GM19463 (cell line): ENCODE data around the gene PCDHGB4.
A peak's percentile ranks its signal among the peaks of the same experiment; 100 is the strongest.
"Not testable (repeated sequence)": the region's sequence is repeated elsewhere in the genome, so short reads cannot be mapped to it uniquely, and the experiment has no call there.

ENCODE experiments used
- ATAC-seq: cut with Tn5 transposase; IDR thresholded peaks from one replicate; pipeline ENCODE4 v1.9.1; 2021; ENCODE audit warnings: mild to moderate bottlenecking, moderate library complexity; ENCODE audit not compliant: unreplicated experiment

PCDHGB4 gene

DNA sequence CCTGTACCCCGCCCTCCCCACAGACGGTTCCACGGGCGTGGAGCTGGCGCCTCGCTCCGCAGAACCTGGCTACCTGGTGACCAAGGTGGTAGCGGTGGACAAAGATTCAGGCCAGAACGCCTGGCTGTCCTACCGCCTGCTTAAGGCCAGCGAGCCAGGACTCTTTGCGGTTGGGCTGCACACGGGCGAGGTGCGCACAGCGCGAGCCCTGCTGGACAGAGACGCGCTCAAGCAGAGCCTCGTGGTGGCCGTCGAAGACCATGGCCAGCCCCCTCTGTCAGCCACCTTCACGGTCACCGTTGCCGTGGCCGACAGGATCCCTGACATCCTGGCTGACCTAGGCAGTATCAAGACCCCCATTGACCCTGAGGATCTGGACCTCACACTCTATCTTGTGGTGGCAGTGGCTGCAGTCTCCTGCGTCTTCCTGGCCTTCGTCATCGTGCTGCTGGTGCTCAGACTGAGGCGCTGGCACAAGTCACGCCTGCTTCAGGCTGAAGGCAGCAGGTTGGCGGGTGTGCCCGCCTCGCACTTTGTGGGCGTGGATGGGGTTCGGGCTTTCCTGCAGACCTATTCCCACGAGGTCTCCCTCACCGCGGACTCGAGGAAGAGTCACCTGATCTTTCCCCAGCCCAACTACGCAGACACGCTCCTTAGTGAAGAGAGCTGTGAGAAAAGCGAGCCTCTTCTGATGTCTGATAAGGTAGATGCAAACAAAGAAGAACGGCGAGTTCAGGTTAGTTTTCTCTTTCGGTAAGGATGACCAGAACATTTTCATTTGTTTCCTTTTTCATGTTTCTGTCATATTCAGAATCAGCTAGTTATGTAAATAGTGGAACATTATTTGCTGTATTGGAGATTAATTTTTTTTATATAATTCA is 21.2 kb upstream of the PCDHGB4 start:
- ATAC-seq = no peak

DNA sequence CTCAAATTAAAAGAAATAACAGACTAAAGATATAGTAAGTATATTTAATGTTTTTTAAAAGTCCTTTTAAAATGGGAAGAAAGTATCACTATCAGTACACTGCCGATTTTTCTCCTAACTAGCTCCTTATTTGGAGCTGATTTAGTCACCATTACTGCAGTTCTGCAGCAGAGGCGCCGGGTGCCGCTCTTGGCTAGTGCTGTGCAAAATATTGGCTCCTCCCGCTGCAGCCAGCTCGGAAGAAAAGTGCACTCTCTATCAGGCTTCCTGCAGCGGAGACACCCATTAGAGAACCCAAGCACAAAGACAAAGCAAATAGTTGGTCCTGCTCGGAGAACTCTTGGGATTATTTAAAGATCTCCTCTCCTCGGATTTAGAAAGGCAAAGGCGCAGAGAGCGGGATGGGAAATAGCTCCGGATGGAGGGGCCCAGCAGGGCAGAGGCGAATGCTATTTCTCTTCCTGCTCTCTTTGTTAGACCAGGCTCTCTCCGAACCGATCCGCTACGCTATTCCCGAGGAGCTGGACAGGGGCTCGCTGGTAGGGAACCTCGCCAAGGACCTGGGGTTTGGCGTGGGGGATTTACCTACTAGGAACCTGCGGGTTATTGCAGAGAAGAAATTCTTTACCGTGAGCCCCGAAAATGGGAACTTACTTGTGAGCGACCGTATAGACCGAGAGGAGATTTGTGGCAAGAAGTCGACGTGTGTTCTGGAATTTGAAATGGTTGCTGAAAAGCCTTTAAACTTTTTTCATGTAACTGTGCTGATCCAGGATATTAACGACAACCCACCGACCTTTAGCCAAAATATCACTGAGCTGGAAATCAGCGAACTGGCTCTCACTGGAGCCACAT is 17.3 kb upstream of the PCDHGB4 start, which contains the start of gene PCDHGB3:
PCDHGB3 (plus strand) TSS at position 249 of the 855 bp plus-strand sequence; CDS start at position 402, 153 bp downstream.
- ATAC-seq = peak; percentile 97

- no peak for ATAC-seq
Observed at GRCh38 chr5:141371572-141372475, 15.7 kb upstream of the PCDHGB4 start.

DNA sequence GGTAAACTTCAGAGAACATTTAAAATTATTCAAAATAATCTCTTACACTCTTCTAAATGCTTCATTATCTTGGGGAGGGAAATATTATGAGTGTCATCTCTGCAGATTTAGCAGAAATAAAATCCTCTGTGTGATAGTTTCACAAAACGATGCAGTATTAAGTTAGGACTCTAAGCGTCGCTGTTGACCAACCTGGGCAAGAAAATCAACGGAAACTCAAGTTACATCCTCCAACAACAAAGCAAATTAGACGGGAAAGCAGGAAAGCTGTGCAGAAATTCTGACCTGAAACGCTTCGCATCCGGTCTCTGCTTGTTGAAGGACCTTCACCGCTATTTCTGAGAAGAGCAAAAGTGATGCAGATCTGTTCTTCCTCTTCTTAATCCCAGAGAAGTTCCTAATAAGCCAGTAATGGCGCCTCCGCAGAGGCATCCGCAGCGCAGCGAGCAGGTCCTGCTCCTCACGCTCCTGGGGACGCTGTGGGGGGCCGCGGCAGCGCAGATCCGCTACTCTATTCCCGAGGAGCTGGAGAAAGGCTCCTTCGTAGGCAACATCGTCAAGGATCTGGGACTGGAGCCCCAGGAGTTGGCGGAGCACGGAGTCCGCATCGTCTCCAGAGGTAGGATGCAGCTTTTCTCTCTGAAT is 13.7 kb upstream of the PCDHGB4 start, which contains the start of gene PCDHGA6:
PCDHGA6 (plus strand) TSS at position 219 of the 645 bp plus-strand sequence; CDS start at position 412, 193 bp downstream.
- no peak for ATAC-seq

GRCh38 chr5:141374627-141375026 is 12.9 kb upstream of the PCDHGB4 start:
- no peak for ATAC-seq

GRCh38 chr5:141375444-141376155 is 11.9 kb upstream of the PCDHGB4 start:
- not testable (repeated sequence) for ATAC-seq

GRCh38 chr5:141382469-141383294 is 4.8 kb upstream of the PCDHGB4 start, which contains the start of gene PCDHGA7:
Gene PCDHGA7 (plus strand): TSS chr5:141382742. CDS start chr5:141382900, 158 bp downstream.
- no peak for ATAC-seq

DNA sequence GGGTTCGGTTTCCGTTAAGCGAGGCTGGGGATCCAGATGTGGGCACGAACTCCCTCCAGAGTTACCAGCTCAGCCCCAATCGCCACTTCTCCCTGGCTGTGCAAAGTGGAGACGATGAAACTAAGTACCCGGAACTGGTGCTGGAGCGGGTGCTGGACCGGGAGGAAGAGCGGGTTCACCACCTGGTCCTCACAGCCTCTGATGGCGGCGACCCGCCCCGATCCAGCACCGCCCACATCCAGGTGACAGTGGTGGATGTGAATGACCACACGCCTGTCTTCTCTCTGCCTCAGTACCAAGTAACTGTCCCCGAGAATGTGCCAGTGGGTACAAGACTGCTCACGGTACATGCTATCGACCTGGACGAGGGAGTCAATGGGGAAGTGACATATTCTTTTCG is 4.2 kb upstream of the PCDHGB4 start:
- no peak for ATAC-seq

GRCh38 chr5:141384471-141385267 is 2.8 kb upstream of the PCDHGB4 start:
- ATAC-seq = no peak

DNA sequence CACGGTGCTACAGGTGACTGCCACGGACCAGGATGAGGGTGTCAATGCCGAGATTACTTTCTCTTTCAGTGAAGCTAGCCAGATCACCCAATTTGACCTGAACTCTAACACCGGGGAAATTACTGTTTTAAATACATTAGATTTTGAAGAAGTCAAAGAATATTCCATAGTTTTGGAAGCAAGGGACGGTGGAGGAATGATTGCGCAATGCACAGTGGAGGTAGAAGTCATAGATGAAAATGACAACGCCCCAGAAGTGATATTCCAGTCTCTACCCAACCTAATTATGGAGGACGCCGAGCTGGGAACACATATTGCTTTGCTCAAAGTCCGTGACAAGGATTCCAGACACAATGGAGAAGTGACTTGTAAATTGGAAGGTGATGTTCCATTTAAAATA is 1.2 kb downstream of the PCDHGB4 start:
- ATAC-seq = no peak

DNA sequence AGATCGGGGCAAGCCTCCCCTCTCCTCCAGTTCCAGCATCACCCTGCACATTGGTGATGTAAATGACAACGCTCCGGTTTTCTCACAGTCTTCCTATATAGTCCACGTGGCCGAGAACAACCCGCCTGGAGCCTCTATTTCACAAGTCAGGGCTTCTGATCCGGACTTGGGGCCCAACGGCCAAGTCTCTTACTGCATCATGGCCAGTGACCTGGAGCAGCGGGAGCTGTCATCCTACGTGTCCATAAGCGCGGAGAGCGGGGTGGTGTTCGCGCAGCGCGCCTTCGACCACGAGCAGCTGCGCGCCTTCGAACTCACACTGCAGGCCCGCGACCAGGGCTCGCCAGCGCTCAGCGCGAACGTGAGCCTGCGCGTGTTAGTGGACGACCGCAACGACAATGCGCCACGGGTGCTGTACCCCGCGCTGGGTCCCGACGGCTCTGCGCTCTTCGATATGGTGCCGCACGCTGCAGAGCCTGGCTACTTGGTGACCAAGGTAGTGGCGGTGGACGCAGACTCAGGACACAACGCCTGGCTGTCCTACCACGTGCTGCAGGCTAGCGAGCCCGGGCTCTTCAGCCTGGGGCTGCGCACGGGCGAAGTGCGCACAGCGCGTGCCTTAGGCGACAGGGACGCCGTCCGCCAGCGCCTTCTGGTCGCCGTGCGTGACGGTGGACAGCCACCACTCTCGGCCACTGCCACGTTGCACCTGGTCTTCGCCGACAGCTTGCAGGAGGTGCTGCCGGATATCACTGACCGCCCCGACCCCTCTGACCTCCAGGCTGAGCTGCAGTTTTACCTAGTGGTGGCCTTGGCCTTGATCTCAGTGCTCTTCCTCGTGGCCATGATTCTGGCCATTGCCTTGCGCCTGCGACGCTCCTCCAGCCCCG is 1.9 kb downstream of the PCDHGB4 start:
- no peak for ATAC-seq

DNA sequence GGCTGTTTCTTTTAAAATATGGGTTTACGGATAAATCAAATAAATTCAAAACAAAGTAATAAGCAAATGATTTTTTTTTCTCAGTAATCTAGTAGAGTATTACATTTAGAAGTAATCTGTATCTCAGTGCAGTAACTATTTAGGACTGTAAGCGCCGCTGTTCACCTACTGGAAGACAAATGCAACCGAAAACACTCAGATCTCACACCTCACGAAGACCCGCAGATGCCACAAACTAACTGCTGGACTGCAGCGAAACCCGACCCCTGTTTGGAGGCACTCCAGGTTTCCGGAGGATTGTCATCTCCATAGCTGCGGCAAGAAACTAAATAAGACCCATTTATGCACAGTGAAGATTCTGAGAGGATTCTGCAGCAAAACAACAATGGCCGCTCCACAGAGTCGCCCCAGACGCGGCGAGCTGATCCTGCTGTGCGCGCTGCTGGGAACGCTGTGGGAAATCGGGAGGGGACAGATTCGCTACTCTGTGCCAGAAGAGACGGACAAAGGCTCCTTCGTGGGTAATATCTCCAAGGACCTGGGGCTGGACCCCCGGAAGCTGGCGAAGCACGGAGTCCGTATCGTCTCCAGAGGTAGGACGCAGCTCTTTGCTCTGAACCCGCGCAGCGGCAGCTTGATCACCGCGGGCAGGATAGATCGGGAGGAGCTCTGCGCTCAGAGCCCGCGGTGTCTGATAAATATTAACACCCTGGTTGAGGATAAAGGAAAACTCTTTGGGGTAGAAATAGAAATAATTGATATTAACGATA is 5.1 kb downstream of the PCDHGB4 start, which contains the start of gene PCDHGA8:
PCDHGA8 (plus strand) TSS at position 205 of the 770 bp plus-strand sequence; CDS start at position 386, 181 bp downstream.
- no peak for ATAC-seq

DNA sequence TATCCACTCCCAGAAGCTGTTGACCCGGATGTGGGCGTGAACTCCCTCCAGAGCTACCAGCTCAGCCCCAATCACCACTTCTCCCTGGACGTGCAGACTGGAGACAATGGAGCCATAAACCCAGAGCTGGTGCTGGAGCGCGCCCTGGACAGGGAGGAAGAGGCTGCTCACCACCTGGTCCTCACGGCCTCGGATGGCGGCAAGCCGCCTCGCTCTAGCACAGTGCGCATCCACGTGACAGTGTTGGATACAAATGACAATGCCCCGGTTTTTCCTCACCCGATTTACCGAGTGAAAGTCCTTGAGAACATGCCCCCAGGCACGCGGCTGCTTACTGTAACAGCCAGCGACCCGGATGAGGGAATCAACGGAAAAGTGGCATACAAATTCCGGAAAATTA is 5.8 kb downstream of the PCDHGB4 start:
- ATAC-seq = no peak

- ATAC-seq = not testable (repeated sequence)
Observed at GRCh38 chr5:141394401-141395187, 7.1 kb downstream of the PCDHGB4 start.
